Neural progenitor cell (in vitro differentiated cells): ENCODE measurements around the gene RNF115. TPM values are rescaled to one million over a fixed set of nuclear protein-coding genes. Genes with fewer than 3 reads are reported as not detected.
A peak's percentile ranks its signal among the peaks of the same experiment; 100 is the strongest.
"Not testable (repeated sequence)": the region's sequence is repeated elsewhere in the genome, so short reads cannot be mapped to it uniquely, and the experiment has no call there.

Source experiments
- DNase-seq: peaks from one replicate; pipeline ENCODE4 v3.0.0-alpha.2; 2016; ENCODE audit warnings: low spot score
- H2AFZ ChIP-seq: fragments of 200-600 bp; sonication (generic); replicated peaks from 2 replicates; pipeline ENCODE4 v1.6.1; 2016; ENCODE audit warnings: antibody characterized with exemption
- H3F3A ChIP-seq: fragments of 200-600 bp; sonication (generic); 2 replicates; pipeline ENCODE4 v1.6.1; 2016; ENCODE audit warnings: antibody characterized with exemption, low read depth
- H3K27ac ChIP-seq: fragments of 200-600 bp; sonication (generic); 2 replicates; pipeline ENCODE4 v1.5.1; 2016; ENCODE audit warnings: mild to moderate bottlenecking
- H3K27me3 ChIP-seq: fragments of 200-600 bp; sonication (generic); 2 replicates; pipeline ENCODE4 v1.6.1; 2016; ENCODE audit warnings: mild to moderate bottlenecking, moderate library complexity
- H3K36me3 ChIP-seq: fragments of 200-600 bp; sonication (generic); 2 replicates; pipeline ENCODE4 v1.5.1; 2016
- H3K4me1 ChIP-seq: fragments of 200-600 bp; sonication (generic); 2 replicates; pipeline ENCODE4 v1.6.1; 2016; ENCODE audit warnings: mixed run types
- H3K4me2 ChIP-seq: fragments of 200-600 bp; sonication (generic); 2 replicates; pipeline ENCODE4 v1.6.1; 2016
- H3K4me3 ChIP-seq: fragments of 200-600 bp; sonication (generic); 2 replicates; pipeline ENCODE4 v1.5.1; 2016
- H3K79me2 ChIP-seq: fragments of 200-600 bp; sonication (generic); 2 replicates; pipeline ENCODE4 v1.6.1; 2016; ENCODE audit warnings: low read depth
- H3K9ac ChIP-seq: fragments of 200-600 bp; sonication (generic); 2 replicates; pipeline ENCODE4 v1.6.1; 2016
- H3K9me3 ChIP-seq: fragments of 200-600 bp; sonication (generic); 2 replicates; pipeline ENCODE4 v1.5.1; 2016; ENCODE audit warnings: low read depth
- H4K20me1 ChIP-seq: fragments of 200-600 bp; sonication (generic); 2 replicates; pipeline ENCODE4 v1.6.1; 2016; ENCODE audit warnings: low read depth
- H3K27ac Mint-ChIP-seq: 3 replicates; pipeline ENCODE4 v1.8.0; 2021; ENCODE audit warnings: mixed read lengths
- H3K27me3 Mint-ChIP-seq: 2 replicates; pipeline ENCODE4 v1.8.0; 2022; ENCODE audit warnings: low read depth, mild to moderate bottlenecking, inconsistent platforms, moderate library complexity, mixed read lengths; ENCODE audit not compliant: insufficient read depth
- H3K36me3 Mint-ChIP-seq: 3 replicates; pipeline ENCODE4 v1.8.0; 2021; ENCODE audit warnings: mixed read lengths
- H3K4me1 Mint-ChIP-seq: 3 replicates; pipeline ENCODE4 v1.8.0; 2021; ENCODE audit warnings: mixed read lengths
- H3K4me3 Mint-ChIP-seq: 3 replicates; pipeline ENCODE4 v1.8.0; 2021; ENCODE audit warnings: mild to moderate bottlenecking, moderate library complexity, mixed read lengths
- H3K9me3 Mint-ChIP-seq: 3 replicates; pipeline ENCODE4 v1.8.0; 2020; ENCODE audit warnings: mixed read lengths
- EZH2 ChIP-seq: fragments of 200-600 bp; sonication (generic); IDR thresholded peaks from 2 replicates; pipeline ENCODE4 v1.6.1; 2017; ENCODE audit warnings: antibody characterized with exemption, mild to moderate bottlenecking, moderate library complexity
- EZH2phosphoT487 ChIP-seq: fragments of 200-600 bp; sonication (generic); IDR thresholded peaks from 2 replicates; pipeline ENCODE4 v1.6.1; 2017; ENCODE audit warnings: antibody characterized with exemption
- total RNA-seq: library from RNA; depleted of rRNA; stranded (reverse); fragments of >200 nt; gene quantifications from 2 replicates; pipeline ENCODE4 v1.2.3, GENCODE V29; 2015; ENCODE audit warnings: low replicate concordance
- TF ChIP-seq, protein P1 (sequence below): fragments of 200-600 bp; sonication (generic); IDR thresholded peaks from 2 replicates; pipeline ENCODE4 v1.5.1; 2017; ENCODE audit warnings: antibody characterized with exemption, mild to moderate bottlenecking

RNF115 gene
- total RNA-seq, 1 donor from 2014 or later = 12.9 TPM

DNA sequence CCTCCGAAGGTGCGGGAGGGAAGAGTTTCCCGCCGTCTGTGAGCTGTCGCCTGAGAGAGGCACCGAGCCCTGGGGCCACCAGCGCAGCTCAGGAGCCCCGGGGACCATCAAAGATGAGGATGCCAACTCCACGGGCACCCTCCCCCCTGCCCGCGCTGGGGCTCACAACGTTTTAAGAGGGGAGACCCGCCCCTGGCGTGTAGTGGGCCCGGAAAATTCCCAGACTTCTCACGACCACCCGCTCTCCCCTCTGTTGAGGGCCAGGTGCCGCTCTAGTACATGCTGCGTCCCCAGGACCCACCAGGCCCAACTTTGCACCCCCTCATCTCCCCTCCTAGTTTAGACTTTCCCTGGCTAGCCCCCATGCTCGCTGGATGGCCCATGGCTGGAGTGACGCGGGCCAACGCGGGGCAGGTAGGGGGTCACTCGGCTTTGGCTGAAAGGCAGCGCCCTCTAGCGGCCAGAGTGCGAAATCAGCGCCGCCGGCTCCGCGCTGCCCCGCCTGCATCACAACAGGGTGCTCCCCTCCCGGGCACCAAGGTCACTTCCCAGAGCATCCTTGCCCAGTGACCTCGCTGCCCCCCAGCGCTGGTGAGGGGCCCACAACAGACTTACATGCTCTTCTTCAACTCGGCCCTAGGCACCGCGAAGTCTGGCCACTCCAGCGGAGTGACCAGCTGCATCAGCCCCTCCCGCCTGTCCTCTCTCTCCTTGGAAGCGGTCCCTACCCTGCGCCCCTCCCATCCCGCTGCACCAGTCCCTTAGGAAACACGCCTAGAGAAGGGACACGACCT, 102.8 kb downstream of the RNF115 start:
- Histone ChIP-seq H3K4me3 (peak overlapping the region; percentile 39), H2AFZ (peak overlapping the region; percentile 97), H3K9me3 (no peaks in the 10 kb centered on the region), H3K27me3 (peaks cover 34% of the 10 kb centered on the region), H3K79me2 (no peaks in the 10 kb centered on the region), H3K4me1 (peaks cover 9% of the 10 kb centered on the region), H3F3A (peaks cover 3% of the 10 kb centered on the region), H4K20me1 (no peaks in the 10 kb centered on the region), H3K27ac (no peak overlapping the region), H3K36me3 (no peaks in the 10 kb centered on the region), H3K4me2 (peak overlapping the region; percentile 71), H3K9ac (no peak overlapping the region)
- H3K4me3 Mint-ChIP-seq = peak overlapping the region; percentile 72
- peaks cover 17% of the 10 kb centered on the region for H3K4me1 Mint-ChIP-seq
- TF ChIP-seq EZH2 = no peak
- TF ChIP-seq EZH2phosphoT487 = no peak
- TF ChIP-seq, protein P1, sequence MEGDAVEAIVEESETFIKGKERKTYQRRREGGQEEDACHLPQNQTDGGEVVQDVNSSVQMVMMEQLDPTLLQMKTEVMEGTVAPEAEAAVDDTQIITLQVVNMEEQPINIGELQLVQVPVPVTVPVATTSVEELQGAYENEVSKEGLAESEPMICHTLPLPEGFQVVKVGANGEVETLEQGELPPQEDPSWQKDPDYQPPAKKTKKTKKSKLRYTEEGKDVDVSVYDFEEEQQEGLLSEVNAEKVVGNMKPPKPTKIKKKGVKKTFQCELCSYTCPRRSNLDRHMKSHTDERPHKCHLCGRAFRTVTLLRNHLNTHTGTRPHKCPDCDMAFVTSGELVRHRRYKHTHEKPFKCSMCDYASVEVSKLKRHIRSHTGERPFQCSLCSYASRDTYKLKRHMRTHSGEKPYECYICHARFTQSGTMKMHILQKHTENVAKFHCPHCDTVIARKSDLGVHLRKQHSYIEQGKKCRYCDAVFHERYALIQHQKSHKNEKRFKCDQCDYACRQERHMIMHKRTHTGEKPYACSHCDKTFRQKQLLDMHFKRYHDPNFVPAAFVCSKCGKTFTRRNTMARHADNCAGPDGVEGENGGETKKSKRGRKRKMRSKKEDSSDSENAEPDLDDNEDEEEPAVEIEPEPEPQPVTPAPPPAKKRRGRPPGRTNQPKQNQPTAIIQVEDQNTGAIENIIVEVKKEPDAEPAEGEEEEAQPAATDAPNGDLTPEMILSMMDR = peak; percentile 96
- no peak overlapping the region for H3K27ac Mint-ChIP-seq
- peak; percentile 87 for DNase-seq
- H3K9me3 Mint-ChIP-seq = no peaks in the 10 kb centered on the region
- no peaks in the 10 kb centered on the region for H3K36me3 Mint-ChIP-seq
- no peaks in the 10 kb centered on the region for H3K27me3 Mint-ChIP-seq

GRCh38 chr1:145720556-145720877, 103.4 kb downstream of the RNF115 start:
- Mint-ChIP-seq H3K27ac (no peak overlapping the region), H3K4me3 (no peak overlapping the region), H3K27me3 (no peaks in the 10 kb centered on the region), H3K4me1 (peaks cover 22% of the 10 kb centered on the region), H3K36me3 (no peaks in the 10 kb centered on the region), H3K9me3 (no peaks in the 10 kb centered on the region)
- H4K20me1 ChIP-seq = no peaks in the 10 kb centered on the region
- no peaks in the 10 kb centered on the region for H3K79me2 ChIP-seq
- H3K27ac ChIP-seq = no peak overlapping the region
- peak overlapping the region; percentile 71 for H3K4me2 ChIP-seq
- H3K4me1 ChIP-seq = peaks cover 14% of the 10 kb centered on the region
- no peaks in the 10 kb centered on the region for H3K36me3 ChIP-seq
- H3K4me3 ChIP-seq = no peak overlapping the region
- no peak overlapping the region for H3K9ac ChIP-seq
- peak overlapping the region; percentile 97 for H2AFZ ChIP-seq
- no peak for DNase-seq
- peaks cover 34% of the 10 kb centered on the region for H3K27me3 ChIP-seq
- TF ChIP-seq, protein P1 = no peak
- peaks cover 6% of the 10 kb centered on the region for H3F3A ChIP-seq
- H3K9me3 ChIP-seq = no peaks in the 10 kb centered on the region

GRCh38 chr1:145719230-145720079, 104.4 kb downstream of the RNF115 start, which contains the start of gene CD160:
Gene CD160, plus strand, starts transcription at chr1:145719499. Its CDS starts 8,829 bp downstream, at chr1:145728328.
- no peak within 1 kb of the TSS for H3K4me2 ChIP-seq

DNA sequence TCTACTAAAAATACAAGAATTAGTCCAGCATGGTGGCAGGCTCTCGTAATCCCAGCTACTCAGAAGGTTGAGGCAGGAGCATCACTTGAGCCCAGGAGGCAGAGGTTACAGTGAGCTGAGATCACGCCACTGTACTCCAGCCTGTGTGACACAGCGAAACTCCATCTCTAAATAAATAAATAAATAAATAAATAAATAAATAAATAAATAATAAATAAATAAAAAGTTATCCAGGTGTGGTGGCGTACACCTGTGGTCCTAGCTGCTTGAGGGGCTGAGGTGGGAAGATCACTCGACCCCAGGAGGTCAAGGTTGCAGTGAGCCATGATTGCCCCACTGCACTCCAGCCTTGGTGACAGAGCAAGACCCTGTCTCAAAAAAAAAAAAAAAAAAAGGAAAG, 105.4 kb downstream of the RNF115 start:
- not testable (repeated sequence) for H3K36me3 ChIP-seq, H3K36me3 Mint-ChIP-seq, H3K4me3 Mint-ChIP-seq, H2AFZ ChIP-seq, H3K27ac ChIP-seq, H3K27ac Mint-ChIP-seq, H3K27me3 Mint-ChIP-seq, H3K9ac ChIP-seq, H3K9me3 Mint-ChIP-seq, H3F3A ChIP-seq, H4K20me1 ChIP-seq, DNase-seq, H3K4me3 ChIP-seq, H3K9me3 ChIP-seq, H3K79me2 ChIP-seq, H3K4me2 ChIP-seq
- H3K4me1 ChIP-seq = peaks cover 14% of the 10 kb centered on the region
- peaks cover 34% of the 10 kb centered on the region for H3K27me3 ChIP-seq
- peaks cover 22% of the 10 kb centered on the region for H3K4me1 Mint-ChIP-seq

More at GRCh38 chr1:145719230-145720079, 104.4 kb downstream of the RNF115 start, which contains the start of gene CD160:
- no peak for DNase-seq
- Mint-ChIP-seq H3K4me1 (peaks cover 22% of the 10 kb centered on the region), H3K4me3 (no peak within 1 kb of the TSS), H3K9me3 (no peaks in the 10 kb centered on the region), H3K27me3 (peaks cover 2% of the 10 kb centered on the region), H3K36me3 (no peaks in the 10 kb centered on the region), H3K27ac (no peak within 1 kb of the TSS)
- Histone ChIP-seq H3F3A (peaks cover 6% of the 10 kb centered on the region), H3K4me1 (peaks cover 14% of the 10 kb centered on the region), H3K79me2 (no peaks in the 10 kb centered on the region), H3K9me3 (no peaks in the 10 kb centered on the region), H3K4me3 (no peak within 1 kb of the TSS), H3K36me3 (no peaks in the 10 kb centered on the region), H3K9ac (no peak within 1 kb of the TSS), H3K27ac (no peak within 1 kb of the TSS), H4K20me1 (no peaks in the 10 kb centered on the region), H3K27me3 (peaks cover 34% of the 10 kb centered on the region), H2AFZ (no peak within 1 kb of the TSS)
- TF ChIP-seq, protein P1 = no peak
- no peak for TF ChIP-seq EZH2
- TF ChIP-seq EZH2phosphoT487 = no peak
